Hepatic stellate cell (primary cell): Measurements from ENCODE around the gene TGM3.

Experiments used
- DNase-seq: peaks from one replicate; pipeline ENCODE4 v3.0.0; 2011; ENCODE audit warnings: low spot score

The TGM3 gene

GRCh38 chr20:2285193-2285592 is 10.6 kb upstream of the TGM3 start:
- DNase-seq, result no peak

GRCh38 chr20:2285613-2286012 is 10.2 kb upstream of the TGM3 start:
- DNase-seq, result no peak

GRCh38 chr20:2287504-2287903 is 8.3 kb upstream of the TGM3 start:
- DNase-seq, result no peak

- no peak for DNase-seq
Observed at GRCh38 chr20:2289475-2289874, 6.3 kb upstream of the TGM3 start.

GRCh38 chr20:2290486-2290885 is 5.3 kb upstream of the TGM3 start:
- DNase-seq, result no peak

DNA sequence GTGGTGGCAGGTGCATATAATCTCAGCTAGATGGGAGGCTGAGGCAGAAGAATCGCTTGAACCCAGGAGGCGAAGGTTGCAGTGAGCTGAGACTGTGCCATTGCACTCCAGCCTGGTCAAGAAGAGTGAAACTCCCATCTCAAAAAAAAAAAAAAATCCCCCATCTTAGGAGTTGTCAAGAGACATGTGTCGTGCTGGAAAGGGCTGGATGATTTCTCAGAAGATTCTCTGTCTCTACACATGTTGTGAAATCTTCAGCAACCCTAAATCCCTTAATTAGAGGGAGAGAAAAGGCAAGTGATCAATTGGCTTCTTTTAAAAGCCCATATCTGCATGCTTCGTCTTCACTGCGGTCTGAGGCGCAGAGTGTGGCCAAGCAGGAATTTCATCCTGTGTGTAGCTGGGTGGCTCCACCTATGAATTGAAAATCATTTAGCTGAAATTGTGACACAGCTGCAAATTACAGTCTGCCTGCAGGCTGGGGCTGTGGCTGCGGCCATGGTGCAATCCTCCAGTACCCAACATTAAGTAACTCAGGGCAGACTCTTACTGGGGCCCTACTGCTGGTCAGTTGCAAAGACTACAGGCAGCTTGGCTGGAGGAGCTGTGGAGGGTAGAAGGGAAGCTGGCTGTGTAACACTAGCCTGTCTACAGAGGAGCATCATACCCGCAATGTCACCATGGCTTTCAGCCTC is 3.2 kb upstream of the TGM3 start:
- no peak for DNase-seq

DNA sequence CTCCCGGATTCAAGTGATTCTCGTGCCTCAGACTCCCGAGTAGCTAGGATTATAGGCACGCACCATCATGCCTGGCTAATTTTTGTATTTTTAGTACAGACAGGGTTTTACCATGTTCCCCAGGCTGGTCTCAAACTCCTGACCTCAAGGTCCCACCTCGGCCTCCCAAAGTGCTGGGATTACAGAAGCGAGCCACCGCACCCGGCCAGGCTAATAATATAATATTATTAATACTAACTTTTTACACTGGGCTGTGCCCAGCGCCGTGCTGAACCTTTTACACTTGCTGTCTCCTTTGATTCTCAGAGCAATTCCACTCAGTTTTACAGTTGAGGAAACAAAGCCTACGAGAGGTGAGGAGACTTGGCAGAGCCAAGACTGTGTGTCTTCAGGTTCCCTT is 2.3 kb upstream of the TGM3 start:
- no peak for DNase-seq

DNA sequence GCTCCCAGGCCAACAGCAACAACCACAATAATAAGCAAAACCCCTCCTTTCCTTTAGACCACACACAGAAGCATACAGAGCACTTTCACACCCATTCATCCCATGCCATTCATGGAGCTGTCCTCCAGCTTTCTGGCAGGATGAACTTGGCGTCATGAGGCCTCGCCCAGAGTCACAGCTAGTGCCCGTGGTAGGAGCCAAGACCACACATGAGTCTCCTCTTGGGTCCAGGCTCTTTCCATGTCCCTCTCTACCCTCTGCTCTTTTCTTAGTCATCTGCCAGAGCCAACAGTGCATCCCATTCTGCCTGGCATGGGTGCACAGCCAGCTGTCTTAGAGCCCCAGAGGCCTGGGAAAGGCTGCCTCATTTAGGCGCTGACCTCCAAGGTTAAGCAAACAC is 1.8 kb upstream of the TGM3 start:
- DNase-seq, result no peak

DNA sequence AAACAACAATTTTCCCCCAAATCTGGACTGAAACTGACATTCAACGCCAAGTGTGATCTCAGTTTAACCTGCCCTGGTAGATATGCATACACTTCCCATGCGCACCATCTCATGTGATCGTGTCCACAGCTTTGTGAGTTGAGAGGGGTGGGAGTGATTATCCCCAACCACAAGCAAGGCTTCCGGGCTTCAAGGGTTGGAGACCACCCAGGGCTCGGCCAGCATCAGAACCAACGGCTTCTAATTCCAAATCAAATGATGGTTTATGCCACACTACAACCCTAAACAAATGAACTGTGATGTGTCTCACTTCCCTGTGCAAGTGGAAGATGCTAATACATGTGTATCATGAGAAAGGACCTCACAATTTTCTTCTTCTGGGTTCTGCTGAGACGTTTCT is 515 bp upstream of the TGM3 start:
- no peak for DNase-seq

DNA sequence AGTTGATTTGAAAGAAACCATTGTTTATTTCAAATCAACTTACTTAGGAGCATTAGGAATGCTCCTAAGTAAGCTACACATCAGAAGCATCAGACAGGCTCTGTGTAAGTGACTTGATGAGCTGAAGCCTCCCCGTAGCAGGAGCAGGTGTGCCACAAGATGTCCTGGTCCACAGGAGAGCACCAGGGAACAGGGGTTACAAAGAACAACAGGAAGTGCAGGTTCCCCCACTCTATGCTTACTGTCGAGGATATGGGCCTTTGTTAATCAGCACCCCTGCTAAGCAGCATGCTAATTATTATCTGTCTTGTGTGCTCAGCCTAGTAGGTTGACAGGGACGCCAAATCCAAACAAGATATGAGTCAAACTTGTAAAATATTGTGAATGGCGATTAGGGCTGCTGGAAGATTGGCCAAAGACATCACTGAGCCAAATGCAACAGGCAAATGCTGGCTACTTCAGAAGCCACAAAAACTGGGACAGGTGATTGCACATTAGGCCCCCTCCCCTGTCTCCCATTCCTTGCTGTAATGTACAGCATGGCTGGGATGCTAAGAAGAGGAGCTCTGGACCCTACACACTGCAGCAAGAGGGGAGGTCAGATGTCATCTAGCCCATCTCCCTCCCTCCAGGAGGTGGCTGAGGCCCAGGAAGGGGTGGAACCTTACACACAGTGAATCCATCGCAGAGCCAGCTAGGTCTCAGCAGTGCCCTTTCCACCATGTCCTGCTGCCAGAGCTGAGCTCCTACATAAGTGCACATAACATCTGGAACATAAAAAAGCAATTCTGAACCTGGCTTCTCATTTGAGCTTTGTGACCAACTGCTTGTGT is 939 bp downstream of the TGM3 start:
- no peak for DNase-seq

GRCh38 chr20:2297357-2297728 is 1.5 kb downstream of the TGM3 start:
- no peak for DNase-seq

DNA sequence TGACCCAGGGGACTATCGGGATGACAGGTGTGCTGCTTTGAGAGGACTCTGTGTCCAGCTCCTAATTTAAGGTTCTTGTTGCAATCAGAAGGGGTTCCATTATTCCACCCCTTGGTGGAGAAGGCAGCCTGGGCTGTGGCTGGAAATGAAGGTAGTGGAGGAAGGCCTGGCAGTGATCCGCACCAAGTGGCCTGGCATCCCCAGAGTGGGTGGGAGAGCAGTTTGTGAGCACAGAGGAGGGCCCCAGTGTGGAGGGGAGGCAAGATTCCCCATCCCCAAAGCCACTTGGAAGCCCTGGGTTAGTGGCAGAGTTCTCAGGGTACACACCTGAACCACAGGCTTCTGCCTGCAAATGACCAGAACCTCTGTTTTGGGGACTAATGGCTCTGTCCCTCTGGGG is 2.3 kb downstream of the TGM3 start:
- no peak for DNase-seq

- no peak for DNase-seq
Observed at GRCh38 chr20:2298701-2299100, 2.9 kb downstream of the TGM3 start.

GRCh38 chr20:2299301-2299700 is 3.5 kb downstream of the TGM3 start:
- DNase-seq, result no peak

GRCh38 chr20:2300002-2300401 is 4.2 kb downstream of the TGM3 start:
- no peak for DNase-seq

GRCh38 chr20:2300420-2300819 is 4.6 kb downstream of the TGM3 start:
- DNase-seq, result no peak

DNA sequence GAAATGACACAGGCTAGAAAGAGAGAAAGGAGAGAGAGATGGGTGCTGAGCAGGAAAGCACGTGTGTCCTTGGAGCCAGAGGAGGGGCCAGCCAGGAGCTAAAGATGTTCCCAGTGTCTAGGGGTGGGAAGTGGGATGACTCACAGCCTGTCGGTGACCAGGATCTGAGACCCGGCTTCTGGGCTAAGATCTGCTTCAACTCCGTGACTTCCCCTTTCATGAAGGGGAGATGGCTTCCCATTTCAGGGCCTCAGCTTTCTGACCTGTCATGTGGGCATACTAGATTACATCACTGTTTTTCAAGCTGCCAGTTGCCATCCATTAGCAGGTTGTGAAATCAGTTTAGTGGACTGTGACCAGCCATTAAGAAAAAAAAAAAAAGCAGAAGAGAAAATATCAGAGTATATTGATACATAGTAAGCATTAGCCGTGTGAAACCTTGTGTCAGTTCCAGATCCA is 5.4 kb downstream of the TGM3 start:
- no peak for DNase-seq

GRCh38 chr20:2302384-2303060 is 6.7 kb downstream of the TGM3 start:
- DNase-seq, result no peak

DNA sequence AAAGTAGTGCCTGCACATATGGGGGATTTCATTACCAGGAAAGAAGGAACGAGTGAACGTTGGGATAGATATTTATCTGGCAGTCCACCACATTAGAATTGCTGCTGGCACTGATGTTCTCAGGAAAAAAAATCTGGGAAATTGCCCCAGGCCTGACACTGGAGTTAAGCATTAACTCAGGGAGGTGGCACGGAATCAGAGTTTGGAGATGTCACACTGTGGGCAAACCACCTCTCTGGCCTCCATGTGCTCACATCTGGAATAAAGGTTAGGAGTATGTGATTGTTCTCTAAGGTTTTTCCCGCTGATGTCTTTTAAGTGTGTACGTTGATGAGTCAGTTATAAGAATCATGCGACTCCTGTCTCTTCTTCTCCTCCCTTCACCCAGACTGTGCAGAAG is 7.9 kb downstream of the TGM3 start:
- DNase-seq, result no peak

- no peak for DNase-seq
Observed at GRCh38 chr20:2304180-2304579, 8.4 kb downstream of the TGM3 start.

DNA sequence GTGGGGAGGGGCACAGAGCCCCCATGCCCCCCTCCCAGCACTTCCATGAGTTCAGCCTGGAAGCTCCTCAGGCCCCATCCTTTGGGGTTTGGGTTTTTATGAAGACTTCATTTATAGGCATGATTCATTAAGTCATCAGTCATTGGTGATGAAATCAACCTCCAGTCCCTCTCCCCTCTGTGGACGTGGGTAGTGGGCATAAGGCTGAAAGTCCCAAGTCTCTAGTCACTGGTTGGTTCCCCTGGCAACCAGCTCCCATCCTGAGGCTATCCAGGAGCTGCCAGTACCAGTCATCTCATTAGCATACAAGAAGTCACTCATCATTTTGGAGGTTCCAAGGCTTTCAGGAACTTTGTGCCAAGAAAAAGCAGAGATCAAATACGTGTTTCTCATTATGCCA is 9.2 kb downstream of the TGM3 start:
- DNase-seq, result no peak

- DNase-seq, result no peak
Observed at GRCh38 chr20:2305479-2305878, 9.7 kb downstream of the TGM3 start.

DNA sequence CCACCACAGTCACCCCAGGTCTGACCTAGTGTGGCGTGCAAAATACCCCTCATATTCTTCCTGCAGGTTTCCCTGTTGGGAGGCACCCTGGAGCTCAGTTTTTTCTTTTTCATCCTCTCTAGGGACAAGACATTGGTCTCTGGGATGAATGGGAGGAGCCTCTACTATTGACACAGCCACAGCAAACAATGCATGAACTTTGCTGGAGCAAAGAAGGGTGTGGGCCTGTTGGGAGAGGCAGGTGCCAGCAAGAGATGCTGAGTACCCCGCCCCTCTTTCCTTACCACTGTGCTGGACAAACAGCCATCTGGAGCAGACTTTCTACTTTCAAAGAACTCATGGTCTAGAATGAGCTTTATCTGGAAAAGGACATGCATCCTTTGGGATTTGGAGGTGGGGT is 10.1 kb downstream of the TGM3 start:
- DNase-seq, result no peak
